A549 (cell line): ENCODE results near the gene HS6ST3. TPM values are rescaled to one million over a fixed set of nuclear protein-coding genes. Genes with fewer than 3 reads are reported as not detected.

Source experiments
- ATAC-seq, 2 experiments: fragments of 200-7000 bp in 1 of 2; fragments of >200 bp in 1 of 2; cut with Nextera tagmentation in 1 of 2; cut with Tn5 transposase in 1 of 2; 3 replicates each; pipeline versions ENCODE4 v1.8.0 to v1.9.1; 2018 to 2020; ENCODE audit warnings: mild to moderate bottlenecking in 1 of 2, moderate library complexity in 1 of 2
- CTCF ChIA-PET: fragments of 300-600 bp; sonication (Branson Sonifier 250); formaldehyde crosslinking; extraction: SDS; loops from one replicate; lab custom pipeline; 2021; ENCODE audit warnings: antibody characterized with exemption, inconsistent platforms; lab: Yijun Ruan, JAX
- POLR2A ChIA-PET: fragments of 350-600 bp; formaldehyde crosslinking; extraction: SDS; loops from one replicate; lab custom pipeline; 2021; ENCODE audit warnings: antibody characterized with exemption, inconsistent platforms; lab: Yijun Ruan, JAX
- DNase-seq, 2 experiments: peaks; one replicate each; pipeline versions ENCODE4 v3.0.0 to v3.0.0-alpha.2; 2011 to 2016; ENCODE audit warnings: low read depth in 1 of 2, low spot score in 1 of 2
- FAIRE-seq: peaks from 2 replicates; lab custom pipeline; 2011; peaks lifted over from hg19 to GRCh38; lab: Jason Lieb, UNC
- H3K27ac ChIP-seq, 2 experiments: fragments of >200 bp; sonication (Bioruptor Twin); formaldehyde crosslinking; 3 replicates each; pipeline ENCODE4 v1.5.1; 2016 to 2017
- H3K4me1 ChIP-seq: fragments of >200 bp; sonication (Bioruptor Twin); formaldehyde crosslinking; 3 replicates; pipeline ENCODE4 v1.6.1; 2016
- H3K4me2 ChIP-seq: fragments of >200 bp; sonication (Bioruptor Twin); formaldehyde crosslinking; 3 replicates; pipeline ENCODE4 v1.6.1; 2016
- H3K4me3 ChIP-seq: fragments of >200 bp; sonication (Bioruptor Twin); formaldehyde crosslinking; 3 replicates; pipeline ENCODE4 v1.5.1; 2016
- H3K9me3 ChIP-seq: fragments of >200 bp; sonication (Bioruptor Twin); formaldehyde crosslinking; 3 replicates; pipeline ENCODE4 v1.6.1; 2016
- CHD4 ChIP-seq: fragments of 200-600 bp; sonication (generic); IDR thresholded peaks from 2 replicates; pipeline ENCODE4 v1.6.1; 2016; ENCODE audit warnings: antibody characterized with exemption, mild to moderate bottlenecking, borderline replicate concordance
- E2F6 ChIP-seq: IDR thresholded peaks from 2 replicates; pipeline ENCODE4 v1.6.1; 2012; ENCODE audit warnings: low read depth, borderline replicate concordance
- EHF ChIP-seq: fragments of 250-450 bp; sonication (Bioruptor Pico); IDR thresholded peaks from 2 replicates; pipeline ENCODE4 v1.5.0; 2020; ENCODE audit warnings: mild to moderate bottlenecking
- EHMT2 ChIP-seq: fragments of 200-600 bp; sonication (generic); IDR thresholded peaks from 2 replicates; pipeline ENCODE4 v1.6.1; 2016; ENCODE audit warnings: antibody characterized with exemption, low read depth, mild to moderate bottlenecking, moderate library complexity
- ELK1 ChIP-seq: fragments of 150-350 bp; IDR thresholded peaks from 2 replicates; pipeline ENCODE4 v1.6.1; 2014; ENCODE audit warnings: low read depth, mild to moderate bottlenecking, low read length
- EP300 ChIP-seq, 2 experiments: fragments of >200 bp; sonication (Bioruptor Twin); formaldehyde crosslinking; IDR thresholded peaks; 2 replicates in 1 of 2; 3 replicates in 1 of 2; pipeline ENCODE4 v1.6.1; 2016 to 2017
- ESRRA ChIP-seq: fragments of 150-350 bp; IDR thresholded peaks from 2 replicates; pipeline ENCODE4 v1.6.1; 2014; ENCODE audit warnings: mild to moderate bottlenecking, low read length, borderline replicate concordance
- GATA3 ChIP-seq: IDR thresholded peaks from 2 replicates; pipeline ENCODE4 v1.6.1; 2012; ENCODE audit warnings: borderline replicate concordance
- HDAC2 ChIP-seq: fragments of 200-600 bp; sonication (generic); IDR thresholded peaks from 2 replicates; pipeline ENCODE4 v1.6.1; 2016
- HES2 ChIP-seq: fragments of >200 bp; sonication (Bioruptor Twin); formaldehyde crosslinking; IDR thresholded peaks from 2 replicates; pipeline ENCODE4 v1.6.1; 2016
- HEYL ChIP-seq: fragments of 250-450 bp; sonication (Bioruptor Pico); IDR thresholded peaks from 2 replicates; pipeline ENCODE4 v1.8.0; 2021; ENCODE audit warnings: mild to moderate bottlenecking, moderate library complexity
- HMGXB4 ChIP-seq: fragments of 250-450 bp; sonication (Bioruptor Pico); IDR thresholded peaks from 2 replicates; pipeline ENCODE4 v1.5.0; 2021; ENCODE audit warnings: mild to moderate bottlenecking, moderate library complexity, borderline replicate concordance
- HOXB13 ChIP-seq: fragments of 250-450 bp; sonication (Bioruptor Pico); IDR thresholded peaks from 2 replicates; pipeline ENCODE4 v1.5.0; 2020; ENCODE audit warnings: low read depth, mild to moderate bottlenecking, moderate library complexity
- JUNB ChIP-seq: fragments of >200 bp; sonication (Bioruptor Twin); formaldehyde crosslinking; IDR thresholded peaks from 2 replicates; pipeline ENCODE4 v1.6.1; 2016
- MAFK ChIP-seq: fragments of 450-650 bp; IDR thresholded peaks from 2 replicates; pipeline ENCODE4 v1.6.1; 2014; ENCODE audit not compliant: partially characterized antibody
- MAZ ChIP-seq: fragments of 150-350 bp; IDR thresholded peaks from 2 replicates; pipeline ENCODE4 v1.6.1; 2014; ENCODE audit warnings: antibody characterized with exemption, low read depth, low read length, borderline replicate concordance
- MYC ChIP-seq: IDR thresholded peaks from 2 replicates; pipeline ENCODE4 v1.6.1; 2012; ENCODE audit warnings: mild to moderate bottlenecking, inconsistent platforms, low read length, improper control_type of control experiment, borderline replicate concordance
- PHF8 ChIP-seq: fragments of 200-600 bp; sonication (generic); IDR thresholded peaks from 2 replicates; pipeline ENCODE4 v1.6.1; 2016; ENCODE audit warnings: low read depth, mild to moderate bottlenecking, antibody characterized with exemption, moderate library complexity, borderline replicate concordance
- RFX5 ChIP-seq: fragments of 450-650 bp; IDR thresholded peaks from 2 replicates; pipeline ENCODE4 v1.7.1; 2014; ENCODE audit warnings: antibody characterized with exemption, mild to moderate bottlenecking, moderate library complexity
- RNF2 ChIP-seq: fragments of 200-600 bp; sonication (generic); IDR thresholded peaks from 2 replicates; pipeline ENCODE4 v1.6.1; 2016; ENCODE audit warnings: low read depth, mild to moderate bottlenecking, antibody characterized with exemption, moderate library complexity, borderline replicate concordance
- SREBF2 ChIP-seq: fragments of 450-650 bp; IDR thresholded peaks from 2 replicates; pipeline ENCODE4 v1.6.1; 2014; ENCODE audit warnings: mild to moderate bottlenecking, moderate library complexity
- TP53 ChIP-seq: fragments of 250-450 bp; sonication (Bioruptor Pico); IDR thresholded peaks from 2 replicates; pipeline ENCODE4 v1.5.0; 2021; ENCODE audit warnings: mild to moderate bottlenecking, moderate library complexity
- ZSCAN20 ChIP-seq: fragments of 250-450 bp; sonication (Bioruptor Pico); IDR thresholded peaks from 2 replicates; pipeline ENCODE4 v1.8.0; 2022; ENCODE audit warnings: mild to moderate bottlenecking, moderate library complexity
- WGBS: methylation state at CpG from one replicate; pipeline ENCODE4 v1.1.6; 2017; ENCODE audit errors: missing lambda C conversion rate; 5-methylcytosine and 5-hydroxymethylcytosine counted together
- polyA plus RNA-seq, 4 experiments: library from polyadenylated mRNA; depleted of rRNA in 3 of 4; stranded (reverse); fragments of >200 nt; fragmentation: RNase III in 1 of 4; extraction: RNeasy Plus Mini Kit Qiagen cat#74134 plus additional on column Dnase treatment in 1 of 4; gene quantifications; 2 replicates in 3 of 4; 3 replicates in 1 of 4; pipeline ENCODE4 v1.2.3, GENCODE V29; 2011 to 2017

The HS6ST3 gene
- polyA plus RNA-seq, 2 of the 4 experiments (the other 2 are of a cell fraction): not detected

- POLR2A ChIA-PET: no interaction called here
- no peak overlapping the region for H3K27ac ChIP-seq
- no peak overlapping the region for H3K4me2 ChIP-seq
- WGBS: 47% methylated on average over 3 of the region's 3 CpGs
- CTCF ChIA-PET: no interaction called here
- TF ChIP-seq MAFK (no peak), CHD4 (no peak), RFX5 (no peak), HMGXB4 (CRISPR knock-in tag) (no peak), TP53 (no peak), HES2 (no peak), HDAC2 (no peak), MAZ (no peak), HEYL (CRISPR knock-in tag) (no peak), GATA3 (no peak), EHF (CRISPR knock-in tag) (no peak), MYC (no peak), JUNB (no peak), EP300 (IDR thresholded peaks at IDR 0.05) (no peak), ESRRA (no peak), E2F6 (no peak)
- H3K4me3 ChIP-seq: no peak overlapping the region
- DNase-seq (no peak), FAIRE-seq (no peak), ATAC-seq (no peak)
- no peaks in the 10 kb centered on the region for H3K4me1 ChIP-seq
- H3K9me3 ChIP-seq: no peaks in the 10 kb centered on the region
Observed at GRCh38 chr13:96710166-96710862, 620.4 kb downstream of the HS6ST3 start.

GRCh38 chr13:96720446-96720845 lies 630.5 kb downstream of the HS6ST3 start:
- FAIRE-seq (no peak), ATAC-seq (no peak)
- no peak overlapping the region for H3K4me2 ChIP-seq
- no peak for TF ChIP-seq RNF2
- TF ChIP-seq MAZ: no peak
- TF ChIP-seq CHD4: no peak
- no peak for TF ChIP-seq ZSCAN20
- no peak for TF ChIP-seq SREBF2
- TF ChIP-seq PHF8: no peak
- no peak for TF ChIP-seq ELK1
- TF ChIP-seq EHMT2: no peak
- TF ChIP-seq HMGXB4 (CRISPR knock-in tag): no peak
- no peak for TF ChIP-seq EP300 (IDR thresholded peaks at IDR 0.05)
- no peak for TF ChIP-seq HOXB13
- TF ChIP-seq, all 56 proteins: peak for 0
- ChIA-PET CTCF (no interaction called here), POLR2A (no interaction called here)
- WGBS: 44% methylated on average over 4 of the region's 4 CpGs
- Histone ChIP-seq H3K9me3 (no peaks in the 10 kb centered on the region), H3K4me1 (no peaks in the 10 kb centered on the region), H3K27ac (no peak overlapping the region), H3K4me3 (no peak overlapping the region)
- DNase-seq: no peak
